Right lung (tissue), 5 donors: ENCODE data around the gene PRKX. TPM values are rescaled to one million over a fixed set of nuclear protein-coding genes. Genes with fewer than 3 reads are reported as not detected.
"Not testable (repeated sequence)": the region's sequence is repeated elsewhere in the genome, so short reads cannot be mapped to it uniquely, and the experiment has no call there.

ENCODE experiments used
- DNase-seq, 2 donors: peaks; one replicate each; pipeline ENCODE4 v3.0.0-alpha.2; 2013
- polyA plus RNA-seq, 5 donors: library from polyadenylated mRNA; unstranded; fragments of 120-200 nt; gene quantifications; one replicate each; pipeline versions ENCODE4 v1.2.1 to v1.2.3, GENCODE V29; 2013; ENCODE audit warnings: inconsistent platforms in 1 of 5, low replicate concordance in 1 of 5; ENCODE audit not compliant: insufficient read length in 5 of 5, insufficient read depth in 1 of 5

PRKX gene
- polyA plus RNA-seq, 5 donors = 10.1 to 15.4 (median 11.7) TPM

- DNase-seq = no peak
Measured at GRCh38 chrX:3659761-3660160, 53.7 kb downstream of the PRKX start.

DNA sequence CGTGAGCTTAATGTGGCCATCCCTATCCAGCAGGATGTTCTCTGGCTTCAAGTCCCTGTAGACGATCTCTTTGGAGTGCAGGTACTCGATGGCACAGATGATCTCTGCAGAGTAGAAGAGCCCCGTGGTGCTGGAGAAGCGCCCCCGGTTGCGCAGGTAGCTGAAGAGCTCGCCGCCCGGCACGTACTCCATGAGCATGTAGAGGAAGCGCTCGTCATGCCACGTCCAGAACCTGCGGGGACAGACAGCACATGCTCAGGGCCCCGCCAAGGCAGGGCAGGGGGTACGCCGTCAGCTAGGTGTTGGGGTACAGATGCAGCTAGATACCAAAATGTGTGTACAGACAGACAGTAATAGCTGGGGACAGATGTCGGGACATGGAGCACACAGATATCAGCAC is 58.3 kb downstream of the PRKX start:
- DNase-seq = no peak

GRCh38 chrX:3653111-3653510 is 60.3 kb downstream of the PRKX start:
- no peak for DNase-seq

- DNase-seq = peak; percentile 14 to 23
Measured at GRCh38 chrX:3651277-3651676, 62.2 kb downstream of the PRKX start.

DNA sequence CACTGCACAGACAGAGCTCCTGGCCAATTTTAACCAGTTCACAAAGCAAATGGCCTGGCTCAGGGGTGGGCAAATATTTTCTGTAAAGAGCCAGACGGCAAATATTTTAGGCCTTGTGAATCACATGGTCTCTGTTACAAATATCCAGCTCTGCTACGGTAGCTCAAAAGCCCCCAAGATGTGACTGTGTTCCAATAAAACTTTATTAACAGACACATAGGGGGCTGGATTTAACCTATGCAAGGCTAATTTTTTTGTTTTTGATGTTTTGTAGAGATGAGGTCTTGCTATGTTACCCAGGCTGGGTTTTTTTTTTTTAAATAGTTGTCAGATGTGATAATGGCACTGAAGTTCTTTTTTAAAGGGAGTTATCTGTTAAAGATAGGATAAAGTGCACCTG is 65.4 kb downstream of the PRKX start:
- no peak for DNase-seq

DNA sequence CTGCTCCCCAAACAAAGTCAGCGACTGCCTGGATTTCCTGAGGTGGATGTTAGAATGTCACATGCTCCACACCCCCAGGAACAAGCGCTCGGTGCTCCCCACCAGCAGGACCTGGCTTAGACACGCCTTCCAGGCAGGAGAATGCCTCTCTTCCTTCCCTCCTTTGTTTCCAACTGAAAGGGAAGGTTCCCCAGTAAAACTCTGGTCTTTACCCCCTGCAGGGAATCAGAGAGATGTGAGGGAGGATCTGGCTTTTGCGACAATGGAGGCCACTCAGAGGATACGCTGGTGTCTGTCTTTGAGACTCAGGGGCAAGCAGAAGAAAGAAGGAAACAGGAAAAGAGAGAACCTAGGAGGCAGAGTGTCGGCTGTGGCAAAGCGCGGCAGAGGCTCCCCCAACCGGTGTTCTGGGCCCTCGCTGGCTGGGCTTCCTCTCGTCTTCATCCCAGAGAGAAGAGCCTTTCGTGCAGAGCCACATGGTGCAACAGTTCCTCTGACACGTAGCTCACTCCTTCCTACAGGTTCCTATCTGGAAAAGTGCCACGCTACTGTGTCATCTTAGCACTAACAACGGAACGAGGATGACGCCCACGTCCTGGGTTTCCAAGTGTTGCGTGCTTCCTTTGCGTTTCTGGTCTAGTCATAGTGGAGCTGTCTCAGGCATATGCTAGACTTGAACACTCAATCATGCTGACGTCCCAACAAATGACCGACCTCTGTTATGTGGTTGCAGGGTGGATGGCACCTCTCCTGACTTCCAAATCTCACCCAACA is 73.4 kb downstream of the PRKX start:
- not testable (repeated sequence) for DNase-seq

- peak in 1 of 2 donors; percentile 2 for DNase-seq
Measured at GRCh38 chrX:3639236-3639635, 74.2 kb downstream of the PRKX start.

DNA sequence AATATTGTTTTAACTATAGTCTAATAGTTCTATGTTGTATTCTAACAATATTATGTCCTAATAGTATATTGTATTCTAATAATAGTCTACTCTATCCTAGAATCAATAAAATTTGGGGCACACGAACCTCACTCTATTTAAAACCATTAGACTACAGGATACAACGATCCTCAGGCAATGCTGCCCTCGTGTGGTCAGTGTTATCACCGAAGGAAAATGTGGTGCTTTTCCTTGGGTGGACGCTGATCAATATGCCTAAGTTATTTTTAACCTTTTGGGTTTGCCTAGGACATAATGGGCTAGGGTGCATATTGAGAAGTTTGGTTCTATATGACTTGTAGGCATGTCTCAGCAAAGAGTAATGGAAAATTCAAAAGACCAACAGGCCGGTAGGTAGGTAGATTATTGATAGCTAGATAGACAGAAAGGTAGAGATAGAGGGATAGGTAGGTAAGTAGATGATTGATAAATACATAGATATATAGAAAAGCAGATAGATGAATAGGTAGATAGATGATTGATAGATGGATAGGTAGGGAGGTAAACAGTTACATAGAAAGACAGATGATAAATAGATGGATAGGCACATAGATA is 75.1 kb downstream of the PRKX start:
- DNase-seq = peak; percentile 1 to 25

DNA sequence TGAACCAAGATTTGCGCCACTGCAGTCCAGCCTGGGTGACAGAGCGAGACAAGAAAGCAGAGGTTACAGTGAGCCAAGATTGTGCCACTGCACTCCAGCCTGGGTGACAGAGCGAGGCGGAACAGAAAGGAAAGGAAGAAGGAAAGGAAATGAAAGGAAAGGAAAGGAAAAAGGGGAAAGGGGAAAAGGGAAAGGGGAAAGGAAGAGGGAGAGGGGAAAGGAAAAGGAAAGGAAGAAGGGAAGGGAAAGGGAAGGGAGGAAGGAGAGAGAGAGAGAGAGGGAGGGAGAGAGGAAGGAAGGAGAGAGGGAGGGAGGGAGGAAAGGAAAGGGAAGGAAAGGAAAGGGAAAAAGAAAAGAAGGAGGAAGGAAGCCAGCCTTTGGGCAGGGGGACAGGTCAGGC is 76.6 kb downstream of the PRKX start:
- DNase-seq = no peak

- no peak for DNase-seq
Measured at GRCh38 chrX:3631196-3631595, 82.3 kb downstream of the PRKX start.

GRCh38 chrX:3627594-3627993 is 85.9 kb downstream of the PRKX start:
- DNase-seq = no peak

DNA sequence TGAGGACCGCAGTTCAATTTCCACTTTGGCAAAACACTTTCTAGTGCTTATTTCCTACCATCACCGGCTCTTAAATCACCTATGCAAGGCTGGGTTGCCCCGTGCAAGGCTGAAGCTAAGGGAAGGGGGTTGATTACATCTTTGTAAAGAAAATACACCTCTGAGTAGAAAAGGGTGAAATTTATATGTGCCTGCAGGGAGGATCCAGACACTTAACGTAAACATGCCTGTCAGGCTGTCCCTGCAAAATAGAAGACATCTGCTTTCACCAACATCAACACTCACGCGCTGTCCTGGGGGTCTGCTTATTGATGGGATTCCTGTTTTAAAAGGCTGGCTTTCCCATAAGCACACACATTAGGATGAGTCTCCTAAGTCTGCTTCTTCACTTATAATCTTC is 92.0 kb downstream of the PRKX start:
- no peak for DNase-seq

DNA sequence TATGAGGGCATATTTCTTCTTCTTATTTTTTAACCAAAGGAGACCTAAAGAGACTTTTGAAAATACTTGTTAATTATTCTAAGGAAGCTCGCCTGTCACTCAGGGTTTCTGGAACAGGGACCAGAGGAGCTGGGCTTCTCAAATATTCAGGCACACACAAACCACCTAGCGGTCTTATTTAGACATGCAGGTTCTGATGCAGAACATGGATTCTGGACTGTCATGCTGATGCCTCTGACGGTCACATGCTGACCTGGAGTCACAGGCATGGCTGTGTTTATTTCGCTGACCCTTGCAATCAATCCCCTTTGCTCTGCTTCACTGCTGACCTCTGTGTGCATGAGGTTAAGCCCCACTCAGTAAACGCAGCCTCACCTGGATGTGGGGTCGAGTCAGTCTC is 101.7 kb downstream of the PRKX start:
- DNase-seq = not testable (repeated sequence)

- DNase-seq = no peak
Measured at GRCh38 chrX:3609810-3610209, 103.6 kb downstream of the PRKX start.

GRCh38 chrX:3603026-3603661 is 110.3 kb downstream of the PRKX start:
- DNase-seq = no peak

DNA sequence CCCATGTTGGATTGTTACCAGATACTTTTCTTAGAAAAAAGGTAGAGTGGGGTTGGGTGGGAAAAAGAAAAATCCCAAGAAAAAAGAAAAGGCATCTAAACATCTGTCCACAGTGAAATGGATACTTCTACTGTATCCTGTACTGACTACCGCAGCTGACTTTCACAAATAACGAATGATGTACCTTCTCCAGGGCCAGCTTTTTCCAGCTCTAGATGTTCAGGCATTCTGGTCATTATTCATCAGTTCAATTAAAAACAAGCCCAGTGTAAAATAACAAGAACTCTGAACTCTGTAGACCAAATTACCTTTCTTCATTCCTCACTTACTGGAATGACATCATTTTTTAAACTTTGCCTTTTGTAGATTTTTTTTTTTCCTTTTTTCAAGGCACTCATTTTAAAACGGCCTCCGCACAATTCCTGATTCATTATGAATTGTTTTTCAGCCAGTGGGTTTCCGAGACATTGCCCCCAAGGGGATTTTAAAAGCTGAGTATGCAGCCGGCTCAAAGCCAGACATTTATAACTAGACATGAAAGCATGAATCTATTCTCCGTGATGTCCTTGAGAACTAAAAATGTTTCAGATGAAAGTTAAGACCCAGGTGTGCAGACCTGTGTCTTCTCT is 113.5 kb downstream of the PRKX start:
- no peak for DNase-seq

- DNase-seq = no peak
Measured at GRCh38 chrX:3598709-3599108, 114.7 kb downstream of the PRKX start.

- no peak for DNase-seq
Measured at GRCh38 chrX:3598046-3598605, 115.3 kb downstream of the PRKX start.

- no peak for DNase-seq
Measured at GRCh38 chrX:3592184-3592583, 121.3 kb downstream of the PRKX start.

DNA sequence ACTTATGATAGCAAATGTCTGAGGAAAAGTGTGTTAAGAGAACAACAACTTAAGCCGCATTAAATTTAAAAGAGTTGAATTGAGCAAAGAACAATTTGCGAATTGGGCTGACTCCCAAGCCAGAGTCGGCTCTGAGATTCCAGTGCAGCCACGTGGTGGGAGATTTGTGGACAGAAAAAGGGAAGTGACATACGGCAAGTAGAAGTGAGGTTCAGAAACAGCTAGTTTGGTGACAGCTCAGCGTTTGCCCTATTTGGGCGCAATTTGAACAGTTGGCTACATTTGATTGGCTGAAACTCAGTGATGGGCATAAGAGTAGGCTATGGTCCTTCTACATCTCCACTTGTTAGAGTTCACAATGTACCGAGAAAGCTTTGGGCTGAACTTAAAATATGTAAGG is 124.0 kb downstream of the PRKX start:
- DNase-seq = no peak

DNA sequence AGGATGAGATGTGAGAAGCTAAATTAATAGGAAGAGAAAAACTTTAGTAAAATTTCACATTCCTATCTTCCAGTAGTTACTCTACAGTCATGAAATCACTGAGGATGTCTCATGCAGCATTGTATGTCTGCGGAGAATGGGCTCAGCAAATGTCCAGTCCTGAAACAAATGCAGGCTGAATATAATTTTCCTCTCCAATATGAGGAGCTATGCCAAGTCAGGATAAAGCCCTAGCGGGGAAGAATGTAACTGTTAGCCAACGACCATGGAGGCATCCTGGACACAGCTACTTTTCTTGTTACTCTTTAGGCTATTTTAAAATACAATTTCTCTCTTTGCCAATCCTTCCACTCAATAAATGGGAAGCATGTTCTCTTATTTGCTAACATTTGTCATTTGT is 127.7 kb downstream of the PRKX start:
- no peak for DNase-seq

GRCh38 chrX:3584415-3584996 is 128.9 kb downstream of the PRKX start:
- no peak for DNase-seq
